ENCODE measurements around the gene PRKG1. TPM values are rescaled to one million over a fixed set of nuclear protein-coding genes. Genes with fewer than 3 reads are reported as not detected.
A peak's percentile ranks its signal among the peaks of the same experiment; 100 is the strongest.

PRKG1 gene
- polyA plus RNA-seq, 3 donors = not detected

GRCh38 chr10:51421853-51422252 lies 347.6 kb downstream of the PRKG1 start:
- Histone ChIP-seq H4K20me1 (ENCODE audit: insufficient read depth, low read length) (no peaks in the 10 kb centered on the region), H2AFZ (ENCODE audit: insufficient read depth, low read depth, low read length, poor library complexity, severe bottlenecking) (no peak overlapping the region), H3K4me3 (replicated peaks in 1 of 3; ENCODE audit: low read depth in 2 of 3, low read length in 3 of 3) (no peak overlapping the region), H3K27ac (ENCODE audit: low read depth in 1 of 2, low read length in 2 of 2) (no peak overlapping the region), H3K9ac (ENCODE audit: insufficient read depth, low read length, poor library complexity, severe bottlenecking) (no peak overlapping the region), H3K79me2 (ENCODE audit: insufficient read depth, low read length) (no peaks in the 10 kb centered on the region), H3K4me2 (replicated peaks; ENCODE audit: extremely low read depth, low read length, poor library complexity, severe bottlenecking) (no peak overlapping the region), H3K9me3 (replicated peaks in 1 of 2; ENCODE audit: control insufficient read depth in 1 of 2, insufficient read depth in 1 of 2, low read length in 2 of 2) (no peaks in the 10 kb centered on the region), H3K4me1 (ENCODE audit: control insufficient read depth in 1 of 2, insufficient read depth in 2 of 2, low read length in 2 of 2) (no peaks in the 10 kb centered on the region), H3K27me3 (ENCODE audit: control insufficient read depth in 2 of 2, insufficient read depth in 2 of 2, low read length in 2 of 2) (no peaks in the 10 kb centered on the region), H3K36me3 (replicated peaks in 1 of 2; ENCODE audit: control insufficient read depth in 1 of 2, insufficient read depth in 2 of 2, low read length in 2 of 2) (no peaks in the 10 kb centered on the region)
- WGBS (ENCODE audit: insufficient coverage) = no CpG with 5 or more reads among the region's 1 CpG
- Mint-ChIP-seq H3K9me3 (no peaks in the 10 kb centered on the region), H3K27ac (no peak overlapping the region), H3K27me3 (ENCODE audit: low read depth in 3 of 3) (no peaks in the 10 kb centered on the region), H3K4me1 (no peaks in the 10 kb centered on the region), H3K4me3 (no peak overlapping the region), H3K36me3 (no peaks in the 10 kb centered on the region)
- no peak for TF ChIP-seq CTCF (IDR thresholded peaks at IDR 0.05)
- no peak for DNase-seq
- intact Hi-C loops (cut with micrococcal nuclease) = no loop called here

GRCh38 chr10:51422311-51423120 lies 348.2 kb downstream of the PRKG1 start:
- Histone ChIP-seq H4K20me1 (ENCODE audit: insufficient read depth, low read length) (no peaks in the 10 kb centered on the region), H3K27me3 (ENCODE audit: control insufficient read depth in 2 of 2, insufficient read depth in 2 of 2, low read length in 2 of 2) (no peaks in the 10 kb centered on the region), H3K4me2 (replicated peaks; ENCODE audit: extremely low read depth, low read length, poor library complexity, severe bottlenecking) (no peak overlapping the region), H3K4me1 (ENCODE audit: control insufficient read depth in 1 of 2, insufficient read depth in 2 of 2, low read length in 2 of 2) (no peaks in the 10 kb centered on the region), H2AFZ (ENCODE audit: insufficient read depth, low read depth, low read length, poor library complexity, severe bottlenecking) (no peak overlapping the region), H3K79me2 (ENCODE audit: insufficient read depth, low read length) (no peaks in the 10 kb centered on the region), H3K9me3 (replicated peaks in 1 of 2; ENCODE audit: control insufficient read depth in 1 of 2, insufficient read depth in 1 of 2, low read length in 2 of 2) (no peaks in the 10 kb centered on the region), H3K9ac (ENCODE audit: insufficient read depth, low read length, poor library complexity, severe bottlenecking) (no peak overlapping the region), H3K36me3 (replicated peaks in 1 of 2; ENCODE audit: control insufficient read depth in 1 of 2, insufficient read depth in 2 of 2, low read length in 2 of 2) (no peaks in the 10 kb centered on the region), H3K27ac (ENCODE audit: low read depth in 1 of 2, low read length in 2 of 2) (no peak overlapping the region), H3K4me3 (replicated peaks in 1 of 3; ENCODE audit: low read depth in 2 of 3, low read length in 3 of 3) (no peak overlapping the region)
- no peaks in the 10 kb centered on the region for H3K9me3 Mint-ChIP-seq
- intact Hi-C loops (cut with micrococcal nuclease) = no loop called here
- no peak overlapping the region for H3K27ac Mint-ChIP-seq
- 69% methylated on average over 3 of the region's 6 CpGs for WGBS (ENCODE audit: insufficient coverage)
- peak; percentile 13 for TF ChIP-seq CTCF (IDR thresholded peaks at IDR 0.05)
- no peaks in the 10 kb centered on the region for H3K27me3 Mint-ChIP-seq (ENCODE audit: low read depth in 3 of 3)
- no peaks in the 10 kb centered on the region for H3K36me3 Mint-ChIP-seq
- DNase-seq = no peak
- H3K4me3 Mint-ChIP-seq = no peak overlapping the region
- no peaks in the 10 kb centered on the region for H3K4me1 Mint-ChIP-seq
